HG03280 (cell line): Measurements from ENCODE around the gene CERS6.

Experiments
- ATAC-seq: cut with Tn5 transposase; IDR thresholded peaks from one replicate; pipeline ENCODE4 v1.9.1; 2021; ENCODE audit warnings: mild to moderate bottlenecking, moderate library complexity; ENCODE audit not compliant: unreplicated experiment

CERS6 gene

DNA sequence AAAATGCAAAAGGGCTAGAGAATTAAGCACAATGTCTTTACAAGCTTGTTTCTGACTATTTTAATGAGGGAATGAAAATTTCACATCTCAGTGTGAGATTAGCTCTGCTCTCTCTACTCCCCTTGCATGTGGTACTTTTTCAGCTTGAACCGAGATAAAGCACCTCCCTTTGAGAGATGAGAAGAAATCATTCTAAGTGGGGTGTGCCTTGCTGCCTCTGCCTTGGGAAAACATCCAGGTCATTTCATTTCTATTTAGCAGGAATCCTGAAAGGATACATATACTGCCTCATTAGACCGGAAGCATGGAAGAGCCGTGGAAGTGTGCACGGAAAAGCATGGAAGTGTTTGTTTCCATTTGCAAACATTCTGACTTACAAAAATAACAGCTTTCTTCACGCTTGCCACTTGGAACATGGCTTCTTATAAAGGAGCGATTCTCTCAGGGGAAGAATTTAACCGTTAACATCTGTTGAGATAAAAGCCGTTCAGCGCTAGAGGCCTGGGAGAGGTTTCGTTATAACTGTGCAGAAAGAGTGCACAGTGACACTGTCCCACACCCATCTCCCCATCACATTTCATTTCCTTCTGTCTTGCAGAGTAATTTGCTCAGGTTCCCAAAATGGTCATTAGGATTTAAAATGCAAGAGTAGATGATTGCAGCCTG lies 363.1 kb downstream of the CERS6 start:
- ATAC-seq: no peak

DNA sequence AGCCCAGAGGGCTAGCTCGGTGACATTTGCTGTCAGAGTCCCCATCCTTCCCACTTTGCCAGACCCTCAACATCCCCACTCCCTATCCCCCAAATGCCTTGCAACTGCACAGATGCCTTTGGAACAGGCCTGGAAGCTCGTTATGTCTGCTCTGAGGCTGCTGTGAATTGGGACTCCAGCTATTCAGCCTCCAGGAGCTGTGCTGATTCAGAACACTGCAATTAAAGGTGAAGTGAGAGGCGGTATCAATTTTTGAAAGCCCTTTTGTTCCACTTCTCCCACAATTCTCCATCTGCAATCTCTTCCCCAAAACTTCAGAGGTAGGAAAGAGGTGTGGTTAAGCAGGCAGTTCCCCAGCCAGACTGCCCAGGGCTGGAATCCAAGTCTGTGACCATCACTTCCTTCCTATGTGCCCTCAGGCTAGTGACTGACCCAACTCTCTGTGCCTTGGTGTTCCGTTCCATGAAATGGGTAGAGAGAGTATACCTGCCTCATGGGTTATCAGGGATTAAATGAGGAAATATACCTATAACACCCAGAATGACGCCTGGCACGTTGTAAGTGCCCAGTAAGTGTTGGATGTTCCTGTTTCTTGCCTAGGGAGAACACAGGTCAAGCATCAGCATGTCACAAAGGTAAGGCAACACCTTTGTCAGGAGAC lies 363.9 kb downstream of the CERS6 start:
- no peak for ATAC-seq

DNA sequence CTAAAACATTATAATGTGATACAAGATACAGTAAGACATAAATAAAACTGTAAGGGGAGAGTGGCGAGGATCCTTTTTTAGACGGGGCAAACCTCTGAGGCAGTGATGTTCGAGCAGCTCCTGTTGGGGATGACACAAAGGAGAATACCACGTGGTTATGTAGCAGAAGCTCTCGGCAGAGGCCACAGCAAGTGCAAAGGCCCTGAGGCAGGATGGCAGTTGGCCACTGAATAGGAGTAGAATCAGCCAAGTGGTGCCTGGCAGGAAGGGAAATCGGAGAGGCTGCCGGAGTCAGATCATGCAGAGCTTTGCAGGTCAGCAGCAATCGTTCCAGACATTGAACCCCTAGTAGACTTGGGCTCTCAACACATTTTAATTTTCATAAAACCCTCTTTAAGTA lies 365.5 kb downstream of the CERS6 start:
- ATAC-seq: no peak

DNA sequence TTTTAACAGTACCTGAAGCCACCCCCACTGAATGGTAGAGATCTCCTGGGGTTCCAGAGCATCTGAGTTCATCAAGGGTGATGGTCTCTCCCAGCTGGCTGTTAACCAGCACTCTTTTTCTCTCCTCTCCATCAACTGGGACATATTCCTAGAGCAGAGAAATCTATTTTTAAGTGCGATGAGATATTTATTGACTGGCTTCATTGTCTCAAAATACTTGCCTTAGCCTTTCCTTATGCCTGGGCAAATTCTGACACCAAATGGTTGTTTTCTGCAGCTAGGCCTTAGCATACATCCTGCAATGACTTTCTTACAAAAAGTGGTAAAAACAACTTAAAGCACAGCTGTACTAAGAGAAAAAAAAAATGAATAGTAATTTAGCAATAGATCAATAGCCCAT lies 365.9 kb downstream of the CERS6 start:
- no peak for ATAC-seq
